ENCODE measurements around the gene SNX9. TPM values are rescaled to one million over a fixed set of nuclear protein-coding genes. Genes with fewer than 3 reads are reported as not detected.
"Not testable (repeated sequence)": the region's sequence is repeated elsewhere in the genome, so short reads cannot be mapped to it uniquely, and the experiment has no call there.

The SNX9 gene
- total RNA-seq, 2 experiments from 2014 or later: 63.4 to 64.4 TPM

DNA sequence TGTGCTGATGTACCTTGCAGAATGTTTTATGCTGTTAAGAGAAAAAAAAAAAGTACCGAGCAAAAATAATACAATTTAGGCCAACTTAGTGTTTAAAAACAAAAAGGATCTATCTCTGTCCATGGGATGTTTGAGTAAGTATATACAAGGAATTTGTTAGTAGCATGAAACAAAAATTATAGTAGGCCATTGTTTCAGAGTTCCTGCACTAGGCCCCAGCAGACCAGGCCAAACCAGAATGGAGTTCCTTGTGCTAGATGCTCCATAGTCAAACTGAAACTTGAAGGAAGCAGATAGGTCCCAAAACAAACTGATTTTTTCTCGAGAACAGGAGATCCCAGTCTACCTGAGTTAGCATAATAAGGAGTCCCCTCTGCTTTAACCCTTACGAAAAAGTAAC, 72.5 kb downstream of the SNX9 start:
- peaks cover 70% of the 10 kb centered on the region for H3K36me3 Mint-ChIP-seq
- DNase-seq: no peak
- no peak overlapping the region for H3K4me3 Mint-ChIP-seq
- peaks cover 43% of the 10 kb centered on the region for H3K4me1 Mint-ChIP-seq
- H3K27ac Mint-ChIP-seq: no peak overlapping the region
- H3K27me3 Mint-ChIP-seq: no peaks in the 10 kb centered on the region
- H3K9me3 Mint-ChIP-seq: no peaks in the 10 kb centered on the region

DNA sequence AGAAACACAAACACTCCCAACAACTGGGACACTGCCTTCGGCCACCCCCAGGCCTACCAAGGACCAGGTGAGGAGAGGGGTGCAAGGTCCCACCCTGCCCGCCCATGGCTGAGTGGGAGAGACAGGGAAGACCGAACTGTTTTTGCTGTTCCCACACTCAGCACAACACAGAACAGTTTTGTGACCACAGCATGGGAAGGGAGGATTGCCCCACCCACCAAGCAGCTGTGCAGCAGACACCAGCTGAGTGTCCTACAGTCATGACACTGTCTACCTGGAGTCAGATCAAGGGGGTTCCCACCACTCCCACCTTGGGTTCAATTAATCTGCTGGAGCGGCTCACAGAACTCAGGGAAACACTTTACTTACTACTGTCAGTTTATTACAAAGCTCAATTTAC, 73.9 kb downstream of the SNX9 start:
- no peak for DNase-seq
- Mint-ChIP-seq H3K36me3 (peaks cover 59% of the 10 kb centered on the region), H3K4me3 (no peak overlapping the region), H3K4me1 (peaks cover 34% of the 10 kb centered on the region), H3K27me3 (no peaks in the 10 kb centered on the region), H3K9me3 (no peaks in the 10 kb centered on the region), H3K27ac (no peak overlapping the region)

DNA sequence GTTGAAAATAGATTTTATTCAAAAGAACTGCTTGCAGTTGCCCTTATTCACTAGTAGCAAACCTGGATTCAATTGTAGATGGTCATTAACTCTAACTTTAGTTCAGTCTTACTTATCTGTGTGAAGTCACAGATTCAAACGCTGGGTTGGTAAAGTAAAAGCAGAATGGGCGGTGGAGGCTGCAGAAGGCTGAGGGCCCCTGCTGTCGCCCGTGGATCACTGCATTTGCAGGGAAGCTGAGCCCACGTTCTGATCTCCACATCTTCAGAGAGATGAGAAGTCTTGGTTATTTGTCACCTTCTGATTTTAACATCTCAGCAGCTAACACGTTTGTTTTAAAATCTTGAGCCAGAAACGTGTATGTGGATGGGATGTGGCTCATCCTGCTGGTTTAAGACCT, 75.1 kb downstream of the SNX9 start:
- Mint-ChIP-seq H3K27me3 (no peaks in the 10 kb centered on the region), H3K27ac (peak overlapping the region; percentile 40), H3K4me1 (peaks cover 21% of the 10 kb centered on the region), H3K36me3 (peaks cover 51% of the 10 kb centered on the region), H3K9me3 (no peaks in the 10 kb centered on the region), H3K4me3 (no peak overlapping the region)
- DNase-seq: no peak

DNA sequence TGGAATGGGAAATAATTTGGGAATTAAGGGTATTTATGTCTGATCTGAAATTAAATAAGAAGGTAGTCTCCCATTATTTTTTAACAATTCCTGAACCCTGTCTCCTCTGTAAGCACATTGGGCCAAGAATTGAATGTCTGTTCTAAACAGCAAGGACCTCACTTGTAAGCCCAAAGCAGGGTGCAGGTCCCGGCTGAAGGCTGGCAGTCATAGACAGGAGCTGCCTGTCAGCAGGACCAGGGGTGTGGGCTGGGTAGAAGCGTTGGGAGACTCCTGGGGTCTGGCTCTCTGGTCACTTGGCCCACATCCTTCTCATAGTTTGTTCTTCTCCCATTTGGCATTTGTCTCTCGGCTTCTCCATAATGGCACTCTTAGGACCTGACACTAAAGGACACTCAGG, 75.6 kb downstream of the SNX9 start:
- peaks cover 17% of the 10 kb centered on the region for H3K4me1 Mint-ChIP-seq
- peak overlapping the region; percentile 40 for H3K27ac Mint-ChIP-seq
- peaks cover 48% of the 10 kb centered on the region for H3K36me3 Mint-ChIP-seq
- H3K9me3 Mint-ChIP-seq: no peaks in the 10 kb centered on the region
- no peaks in the 10 kb centered on the region for H3K27me3 Mint-ChIP-seq
- no peak overlapping the region for H3K4me3 Mint-ChIP-seq
- no peak for DNase-seq

DNA sequence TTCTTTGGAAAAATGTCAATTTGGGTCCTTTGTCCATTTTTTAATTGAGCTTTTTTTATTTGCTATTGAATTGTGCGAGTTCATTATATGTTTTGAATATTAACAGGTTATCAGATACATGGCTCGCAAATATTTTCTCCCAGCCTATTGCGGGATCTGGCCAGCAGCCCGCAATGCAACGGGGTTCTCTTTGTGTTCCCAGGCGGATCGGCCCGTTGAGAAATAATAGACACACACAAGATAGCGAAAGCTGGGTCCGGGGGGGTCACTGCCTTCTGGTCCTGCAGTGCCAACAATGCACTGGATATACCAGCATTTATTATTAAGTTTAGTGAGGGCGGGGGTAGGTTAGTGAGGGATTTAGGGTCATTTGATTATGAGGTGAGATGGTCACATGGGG, 77.2 kb downstream of the SNX9 start:
- Mint-ChIP-seq H3K36me3 (peaks cover 49% of the 10 kb centered on the region), H3K4me1 (peaks cover 14% of the 10 kb centered on the region)
- not testable (repeated sequence) for H3K9me3 Mint-ChIP-seq, H3K27ac Mint-ChIP-seq, DNase-seq, H3K27me3 Mint-ChIP-seq, H3K4me3 Mint-ChIP-seq

DNA sequence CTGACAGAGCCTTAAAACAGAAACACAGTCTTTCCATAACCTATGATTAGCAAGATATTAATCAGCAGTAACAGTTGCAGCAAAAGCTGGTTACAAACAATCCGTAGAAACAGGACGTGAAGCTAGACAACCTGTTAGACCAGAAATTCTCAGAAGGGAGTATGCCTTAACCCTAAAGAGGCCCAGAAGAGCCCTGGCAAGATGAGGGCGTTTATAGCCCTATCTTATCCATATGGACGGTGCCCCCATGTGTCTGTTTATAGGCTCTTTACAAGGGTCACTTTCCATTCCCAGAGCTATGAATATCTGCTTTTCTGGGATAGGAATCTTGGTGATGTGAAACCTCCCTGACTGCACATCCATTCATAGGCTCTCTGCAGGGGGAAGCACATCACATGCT, 77.7 kb downstream of the SNX9 start:
- not testable (repeated sequence) for DNase-seq, H3K9me3 Mint-ChIP-seq, H3K27me3 Mint-ChIP-seq, H3K4me3 Mint-ChIP-seq, H3K27ac Mint-ChIP-seq
- Mint-ChIP-seq H3K36me3 (peaks cover 49% of the 10 kb centered on the region), H3K4me1 (peaks cover 14% of the 10 kb centered on the region)

DNA sequence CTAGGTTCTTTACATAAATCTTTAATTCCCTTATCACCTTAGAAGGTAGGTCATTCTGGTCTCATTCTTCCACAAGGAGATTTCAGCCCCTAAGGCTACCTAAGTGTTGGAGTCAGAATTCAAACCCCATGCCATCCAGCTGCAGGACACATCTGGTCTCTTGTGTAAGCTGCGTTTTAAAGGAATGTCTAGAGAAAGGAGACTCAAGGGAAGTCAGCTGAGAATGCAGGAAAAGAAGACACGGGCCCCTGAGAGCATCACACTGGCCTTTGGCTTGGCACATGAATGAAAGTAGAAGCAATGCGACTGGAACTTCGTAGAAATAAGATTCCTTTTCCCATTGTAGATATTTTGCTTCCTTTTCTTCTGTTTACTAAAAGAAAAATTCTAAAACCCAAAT, 82.0 kb downstream of the SNX9 start:
- peaks cover 50% of the 10 kb centered on the region for H3K36me3 Mint-ChIP-seq
- H3K4me1 Mint-ChIP-seq: peaks cover 33% of the 10 kb centered on the region
- no peaks in the 10 kb centered on the region for H3K9me3 Mint-ChIP-seq
- DNase-seq: no peak
- H3K27ac Mint-ChIP-seq: no peak overlapping the region
- no peaks in the 10 kb centered on the region for H3K27me3 Mint-ChIP-seq
- no peak overlapping the region for H3K4me3 Mint-ChIP-seq

DNA sequence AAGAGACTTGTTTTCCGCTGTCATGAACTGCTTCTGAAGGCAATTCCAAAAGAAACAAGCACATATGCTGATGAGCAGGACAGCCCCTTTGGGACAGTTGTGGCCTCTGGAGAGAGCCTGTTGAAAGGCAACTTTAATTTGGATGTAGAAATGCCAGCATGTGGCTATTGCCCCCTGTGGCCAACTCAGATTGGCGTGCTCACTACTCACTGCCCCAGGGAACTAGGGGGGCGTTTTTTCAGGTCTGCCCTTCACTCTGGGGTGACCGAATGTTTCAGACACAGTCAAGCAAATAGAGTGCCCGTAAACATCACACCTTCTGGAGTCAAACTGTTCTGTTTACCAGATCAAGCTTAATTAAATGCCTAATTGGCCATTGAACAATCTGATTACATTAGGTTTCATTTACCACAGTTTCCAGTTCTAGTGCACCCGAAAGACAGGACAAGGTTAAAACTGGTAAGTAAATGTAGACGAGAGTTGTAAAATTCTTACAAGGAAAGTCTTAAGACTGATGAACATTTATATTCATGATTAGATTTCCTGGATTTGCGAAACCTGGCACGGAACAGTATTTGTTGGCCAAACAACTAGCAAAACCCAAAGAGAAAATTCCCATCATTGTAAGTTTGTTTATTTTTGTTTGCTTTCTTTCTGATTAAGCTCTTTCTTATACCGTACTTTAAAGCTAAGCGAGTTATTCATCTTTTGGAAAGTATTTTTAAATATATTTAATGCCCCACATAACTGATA, 82.7 kb downstream of the SNX9 start:
- H3K9me3 Mint-ChIP-seq: no peaks in the 10 kb centered on the region
- H3K27ac Mint-ChIP-seq: no peak overlapping the region
- H3K4me3 Mint-ChIP-seq: no peak overlapping the region
- peaks cover 30% of the 10 kb centered on the region for H3K4me1 Mint-ChIP-seq
- H3K36me3 Mint-ChIP-seq: peaks cover 54% of the 10 kb centered on the region
- DNase-seq: no peak
- H3K27me3 Mint-ChIP-seq: no peaks in the 10 kb centered on the region

DNA sequence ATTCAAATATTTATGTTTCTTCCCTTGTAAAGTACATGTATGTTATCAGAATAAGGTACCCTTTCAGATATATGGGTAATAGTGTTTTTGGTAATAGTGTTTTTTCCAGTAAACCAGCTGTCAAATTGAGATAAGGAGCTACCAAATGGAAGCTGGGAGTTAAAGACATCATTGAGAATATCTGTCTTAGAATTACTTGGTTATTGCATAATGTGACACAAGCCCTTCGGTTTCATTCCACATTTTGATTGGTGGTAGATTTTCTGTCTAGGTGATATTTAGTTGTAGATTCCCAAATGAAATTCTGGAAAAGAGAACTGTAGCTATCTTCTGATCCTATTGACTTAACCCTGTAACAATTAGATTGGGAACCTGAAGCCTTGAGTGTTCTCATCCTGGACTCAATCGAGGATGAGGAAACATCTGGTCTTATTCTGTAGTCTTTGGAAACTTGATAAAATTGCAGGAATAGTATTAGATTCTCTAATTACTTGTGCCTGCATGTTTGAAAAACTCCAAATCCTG, 83.6 kb downstream of the SNX9 start:
- Mint-ChIP-seq H3K36me3 (peaks cover 58% of the 10 kb centered on the region), H3K27ac (peak overlapping the region; percentile 50), H3K4me1 (peaks cover 32% of the 10 kb centered on the region)

DNA sequence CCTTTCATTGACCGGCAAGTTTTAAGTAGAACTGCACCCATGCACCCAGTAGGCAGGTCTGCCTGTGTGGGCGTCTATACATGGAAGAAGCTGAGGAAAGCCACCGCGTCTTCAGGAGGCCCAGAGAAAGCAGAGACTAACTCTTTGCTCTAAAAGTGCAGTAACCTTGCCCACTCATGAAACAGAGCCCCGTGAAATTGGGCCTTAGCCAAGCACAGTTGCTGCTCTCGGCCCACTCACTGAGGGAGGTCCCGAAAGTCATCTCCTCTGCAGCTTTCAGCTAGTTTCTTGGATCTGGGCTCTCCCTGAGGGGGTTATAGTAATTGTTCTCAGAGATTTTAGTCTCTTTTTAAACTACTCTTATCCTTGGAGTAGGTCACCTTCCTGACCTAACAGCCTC, 84.6 kb downstream of the SNX9 start:
- DNase-seq: no peak
- Mint-ChIP-seq H3K9me3 (no peaks in the 10 kb centered on the region), H3K36me3 (peaks cover 56% of the 10 kb centered on the region), H3K27ac (no peak overlapping the region), H3K4me1 (peaks cover 32% of the 10 kb centered on the region), H3K27me3 (no peaks in the 10 kb centered on the region), H3K4me3 (no peak overlapping the region)

More for the DNA sequence above, 83.6 kb downstream of the SNX9 start:
- H3K27me3 Mint-ChIP-seq: no peaks in the 10 kb centered on the region
- no peak overlapping the region for H3K4me3 Mint-ChIP-seq
- H3K9me3 Mint-ChIP-seq: no peaks in the 10 kb centered on the region
- no peak for DNase-seq

DNA sequence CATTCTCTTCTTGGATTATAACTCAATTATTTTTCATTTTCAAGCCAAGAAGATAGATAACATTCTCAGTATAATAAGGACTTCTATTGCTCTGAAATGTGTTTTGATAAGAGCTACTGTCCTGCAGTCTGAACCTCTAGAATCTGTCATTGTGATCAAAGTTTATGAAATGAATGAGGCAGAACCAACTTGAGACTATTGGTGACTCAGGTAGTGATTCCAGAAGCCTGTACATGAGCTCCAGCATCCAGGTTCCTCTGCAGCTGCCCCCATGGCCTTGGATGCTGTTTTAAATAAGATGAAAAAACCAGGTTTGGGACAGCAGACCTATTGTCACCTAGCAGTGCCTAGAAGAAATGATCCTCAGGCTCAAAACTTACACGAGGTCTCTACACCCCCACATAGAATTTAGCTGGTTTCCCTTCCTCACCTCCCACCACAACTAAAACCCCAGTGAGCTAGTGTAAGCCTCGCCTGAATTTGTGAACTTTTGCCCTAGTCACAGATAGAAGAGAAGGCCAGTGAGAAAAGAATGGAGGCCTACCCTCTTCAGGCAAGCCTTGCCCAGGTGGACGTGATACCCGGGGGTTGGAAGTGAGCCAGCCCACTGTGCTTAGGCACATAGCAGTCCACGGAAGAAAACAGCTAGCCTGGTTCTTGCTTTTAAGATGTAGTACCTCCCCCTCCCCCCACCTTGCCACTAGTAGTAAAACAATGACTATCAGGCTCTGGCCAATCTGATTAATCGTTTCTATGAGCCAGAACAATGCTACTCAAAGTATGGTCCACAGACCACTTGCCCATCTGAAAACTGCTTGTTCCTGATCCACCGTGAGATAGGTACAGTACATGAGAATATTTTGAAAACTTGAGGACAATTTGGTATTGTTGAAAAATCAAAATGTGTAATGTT, 85.6 kb downstream of the SNX9 start:
- peaks cover 32% of the 10 kb centered on the region for H3K4me1 Mint-ChIP-seq
- H3K9me3 Mint-ChIP-seq: no peaks in the 10 kb centered on the region
- H3K27ac Mint-ChIP-seq: peak overlapping the region; percentile 42
- H3K27me3 Mint-ChIP-seq: no peaks in the 10 kb centered on the region
- DNase-seq: peak; percentile 30
- peaks cover 57% of the 10 kb centered on the region for H3K36me3 Mint-ChIP-seq
- no peak overlapping the region for H3K4me3 Mint-ChIP-seq

DNA sequence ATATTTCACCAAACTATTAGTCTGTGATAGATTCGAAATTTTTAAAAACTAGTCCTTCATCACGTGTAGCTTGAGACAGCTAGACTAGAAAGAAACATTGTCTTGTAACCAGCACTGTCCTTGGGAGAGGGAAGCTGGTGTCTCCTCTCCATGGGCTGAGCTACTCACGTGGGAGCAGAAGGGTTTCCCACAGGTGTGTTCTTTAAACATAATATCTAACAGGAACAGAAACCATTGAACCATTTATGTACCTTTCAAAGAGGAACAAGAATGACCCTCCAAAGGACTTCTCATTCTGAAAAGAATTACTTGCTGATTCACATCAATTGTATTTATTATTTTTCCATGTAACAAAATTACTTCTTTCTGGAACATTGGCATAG, 86.2 kb downstream of the SNX9 start:
- no peak overlapping the region for H3K27ac Mint-ChIP-seq
- H3K4me1 Mint-ChIP-seq: peaks cover 32% of the 10 kb centered on the region
- H3K36me3 Mint-ChIP-seq: peaks cover 61% of the 10 kb centered on the region
- DNase-seq: no peak
- H3K9me3 Mint-ChIP-seq: no peaks in the 10 kb centered on the region
- H3K27me3 Mint-ChIP-seq: no peaks in the 10 kb centered on the region
- H3K4me3 Mint-ChIP-seq: no peak overlapping the region

DNA sequence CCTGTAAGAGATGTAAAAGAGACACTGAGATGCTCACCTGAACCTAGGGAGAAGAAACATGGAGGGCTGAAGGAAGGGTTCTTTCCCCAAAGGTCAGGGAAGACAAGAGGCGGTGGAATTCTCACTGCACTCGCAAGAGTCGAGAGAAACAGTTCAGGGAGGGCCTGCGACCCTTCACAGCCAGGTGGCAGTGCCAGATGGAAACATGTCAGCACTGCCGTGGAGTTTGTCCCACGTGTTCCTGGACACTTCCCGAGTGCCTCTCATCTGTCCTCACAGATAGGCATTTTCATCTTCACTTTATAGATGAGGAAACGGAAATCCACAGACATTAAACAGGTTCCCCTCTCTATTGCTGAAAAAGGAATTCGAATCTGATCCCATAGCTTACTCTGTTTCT, 88.2 kb downstream of the SNX9 start:
- Mint-ChIP-seq H3K4me1 (peaks cover 32% of the 10 kb centered on the region), H3K27ac (peak overlapping the region; percentile 47), H3K36me3 (peaks cover 60% of the 10 kb centered on the region), H3K4me3 (no peak overlapping the region), H3K27me3 (no peaks in the 10 kb centered on the region), H3K9me3 (no peaks in the 10 kb centered on the region)
- no peak for DNase-seq

DNA sequence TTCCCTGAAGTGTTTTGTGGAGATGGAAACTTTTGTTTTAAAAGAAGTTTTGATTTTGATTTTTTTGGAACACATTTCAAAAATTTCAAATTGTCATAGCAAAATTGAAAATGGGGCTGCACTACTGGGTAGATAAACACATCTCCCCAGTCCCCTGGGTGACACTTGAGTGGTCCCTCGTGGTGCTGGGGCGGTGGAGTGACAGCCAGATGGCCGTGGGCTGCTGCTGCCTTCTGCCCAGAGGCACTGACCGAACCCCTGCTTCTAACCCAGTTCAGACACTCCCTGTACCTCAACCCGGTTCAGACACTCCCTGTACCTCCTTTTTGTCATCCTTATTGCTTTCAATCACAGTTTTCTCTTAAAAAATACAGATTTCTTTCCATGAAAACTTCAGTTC, 88.7 kb downstream of the SNX9 start:
- H3K27me3 Mint-ChIP-seq: no peaks in the 10 kb centered on the region
- no peak overlapping the region for H3K27ac Mint-ChIP-seq
- H3K9me3 Mint-ChIP-seq: no peaks in the 10 kb centered on the region
- peaks cover 60% of the 10 kb centered on the region for H3K36me3 Mint-ChIP-seq
- H3K4me1 Mint-ChIP-seq: peaks cover 28% of the 10 kb centered on the region
- no peak for DNase-seq
- H3K4me3 Mint-ChIP-seq: no peak overlapping the region

DNA sequence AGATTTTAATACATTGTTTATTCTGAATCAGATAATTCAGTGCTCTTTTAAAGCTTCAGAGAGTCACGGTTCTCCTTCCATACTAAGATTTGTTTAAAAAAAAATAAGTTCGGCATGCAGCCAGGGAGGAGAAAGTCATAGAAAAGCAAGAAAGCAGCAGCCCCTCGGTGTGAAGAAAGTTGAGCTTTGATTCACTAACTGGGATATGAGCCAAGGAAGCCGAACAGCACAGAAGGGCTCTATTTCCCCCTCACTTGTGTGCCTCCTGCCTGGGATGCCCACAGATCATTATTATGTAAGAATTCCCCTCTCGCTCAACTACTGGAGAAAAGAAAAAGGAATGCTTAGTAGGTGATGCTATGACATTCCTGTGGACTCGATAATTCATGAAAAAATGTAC, 89.3 kb downstream of the SNX9 start:
- no peak for DNase-seq
- Mint-ChIP-seq H3K27ac (no peak overlapping the region), H3K36me3 (peaks cover 59% of the 10 kb centered on the region), H3K4me1 (peaks cover 27% of the 10 kb centered on the region), H3K9me3 (no peaks in the 10 kb centered on the region), H3K4me3 (no peak overlapping the region), H3K27me3 (no peaks in the 10 kb centered on the region)

All from activated naive CD8-positive, alpha-beta T cell treated with anti-CD3 and anti-CD28 coated beads for 36 hours (primary cell).